ENCODE data around the gene IL15RA.

Gene IL15RA

DNA sequence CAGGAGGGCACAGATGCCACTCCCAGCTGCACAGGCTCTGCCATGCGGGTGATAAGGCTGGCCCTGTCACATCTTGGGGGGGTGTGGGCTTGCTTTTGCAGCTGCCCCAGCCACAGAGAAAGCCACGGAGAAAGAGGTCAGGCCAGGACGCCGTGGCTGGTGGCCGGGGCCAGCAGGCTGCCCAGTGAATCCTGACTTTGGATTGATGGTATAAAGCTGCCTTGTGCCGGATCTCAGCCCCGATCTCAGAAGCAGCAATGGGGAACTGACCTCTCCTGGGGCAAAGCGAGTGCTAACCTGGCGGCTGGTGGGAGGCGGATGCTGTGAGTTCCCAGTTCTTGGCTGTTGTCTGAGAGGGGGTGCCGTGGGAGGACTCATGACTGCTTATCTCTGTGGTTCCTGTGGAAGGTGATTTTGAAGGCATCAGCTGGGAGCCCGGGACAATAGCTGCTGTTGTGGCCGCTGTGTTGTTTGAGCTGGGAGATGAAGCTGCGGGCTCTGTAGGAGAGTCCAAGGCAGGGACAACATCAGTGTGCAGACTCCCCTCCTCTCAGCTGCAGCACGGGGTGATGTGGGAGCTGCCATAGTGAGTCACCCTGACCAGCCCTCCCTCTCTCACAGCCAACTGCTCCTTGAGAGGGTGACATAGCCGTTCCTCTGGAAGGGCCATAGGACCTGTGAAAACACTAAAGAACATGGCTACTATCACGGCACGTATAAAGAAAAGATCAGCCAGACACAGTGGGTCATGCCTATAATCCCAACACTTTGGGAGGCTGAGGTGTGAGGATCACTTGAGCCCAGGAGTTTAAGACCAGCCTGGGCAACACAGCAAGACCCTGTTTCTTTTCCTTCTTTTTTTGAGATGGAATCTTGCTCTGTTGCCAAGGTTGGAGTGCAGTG lies 17.0 kb downstream of the IL15RA start:
- no peak overlapping the region for H3K4me3 ChIP-seq (ENCODE audit: insufficient read depth, low read length, poor library complexity, severe bottlenecking)
- no peak overlapping the region for H3K27ac ChIP-seq (ENCODE audit: low read depth, low read length)
- no peaks in the 10 kb centered on the region for H3F3A ChIP-seq (ENCODE audit: insufficient read depth)
- H3K9me3 ChIP-seq (ENCODE audit: insufficient read depth, low read length) = no peaks in the 10 kb centered on the region
- H3K4me2 ChIP-seq (ENCODE audit: low read depth, low read length, poor library complexity, severe bottlenecking) = no peak overlapping the region
- H2AFZ ChIP-seq (ENCODE audit: low read depth, low read length, severe bottlenecking) = no peak overlapping the region
- no peaks in the 10 kb centered on the region for H4K20me1 ChIP-seq (ENCODE audit: low read depth, low read length)
- no peaks in the 10 kb centered on the region for H3K36me3 ChIP-seq (ENCODE audit: low read length)
- H3K79me2 ChIP-seq (ENCODE audit: insufficient read depth, low read length) = no peaks in the 10 kb centered on the region
- H3K9ac ChIP-seq (ENCODE audit: low read length) = no peak overlapping the region
- no peaks in the 10 kb centered on the region for H3K9me2 ChIP-seq (replicated peaks; ENCODE audit: insufficient read depth, low read length)
- no peak for TF ChIP-seq EZH2phosphoT487 (conservative IDR thresholded peaks at IDR 0.05; ENCODE audit: low read length)
- no peak for TF ChIP-seq CTCF (IDR thresholded peaks at IDR 0.05; ENCODE audit: insufficient read depth, low read length, poor library complexity, severe bottlenecking)
- H3K27me3 ChIP-seq (ENCODE audit: low read length) = no peaks in the 10 kb centered on the region

GRCh38 chr10:5959581-5960069 lies 17.7 kb downstream of the IL15RA start:
- H3K79me2 ChIP-seq (ENCODE audit: insufficient read depth, low read length) = no peaks in the 10 kb centered on the region
- no peaks in the 10 kb centered on the region for H3K36me3 ChIP-seq (ENCODE audit: low read length)
- H3K9me3 ChIP-seq (ENCODE audit: insufficient read depth, low read length) = no peaks in the 10 kb centered on the region
- no peaks in the 10 kb centered on the region for H4K20me1 ChIP-seq (ENCODE audit: low read depth, low read length)
- H3F3A ChIP-seq (ENCODE audit: insufficient read depth) = no peaks in the 10 kb centered on the region
- no peak overlapping the region for H2AFZ ChIP-seq (ENCODE audit: low read depth, low read length, severe bottlenecking)
- no peak overlapping the region for H3K4me2 ChIP-seq (ENCODE audit: low read depth, low read length, poor library complexity, severe bottlenecking)
- H3K4me3 ChIP-seq (ENCODE audit: insufficient read depth, low read length, poor library complexity, severe bottlenecking) = no peak overlapping the region
- H3K27ac ChIP-seq (ENCODE audit: low read depth, low read length) = no peak overlapping the region
- H3K9ac ChIP-seq (ENCODE audit: low read length) = no peak overlapping the region
- H3K27me3 ChIP-seq (ENCODE audit: low read length) = no peaks in the 10 kb centered on the region
- no peak for TF ChIP-seq EZH2phosphoT487 (conservative IDR thresholded peaks at IDR 0.05; ENCODE audit: low read length)
- no peak for TF ChIP-seq CTCF (IDR thresholded peaks at IDR 0.05; ENCODE audit: insufficient read depth, low read length, poor library complexity, severe bottlenecking)
- no peaks in the 10 kb centered on the region for H3K9me2 ChIP-seq (replicated peaks; ENCODE audit: insufficient read depth, low read length)

DNA sequence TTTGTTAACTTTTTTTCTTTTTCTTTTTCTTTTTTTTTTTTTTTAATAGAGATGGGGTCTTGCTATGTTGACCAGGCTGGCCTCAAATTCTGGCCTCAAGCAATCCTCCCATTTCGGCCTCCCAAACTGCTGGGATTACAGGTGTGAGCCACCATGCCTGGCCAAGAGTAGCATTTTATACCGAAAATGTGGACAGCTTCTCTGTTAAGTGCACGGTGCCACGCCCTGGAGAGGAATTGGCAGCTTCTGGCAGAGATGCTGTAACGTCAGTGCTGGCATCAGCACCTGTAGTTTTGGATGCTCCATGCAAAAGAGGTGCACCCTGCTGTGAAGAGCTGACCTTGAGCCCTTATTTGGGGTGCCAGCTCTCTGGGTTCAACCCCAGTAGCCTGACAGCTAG lies 18.2 kb downstream of the IL15RA start:
- Histone ChIP-seq H3K36me3 (ENCODE audit: low read length) (no peaks in the 10 kb centered on the region), H3K27ac (ENCODE audit: low read depth, low read length) (no peak overlapping the region), H3K27me3 (ENCODE audit: low read length) (no peaks in the 10 kb centered on the region), H3K9me3 (ENCODE audit: insufficient read depth, low read length) (no peaks in the 10 kb centered on the region), H2AFZ (ENCODE audit: low read depth, low read length, severe bottlenecking) (no peak overlapping the region), H3K4me2 (ENCODE audit: low read depth, low read length, poor library complexity, severe bottlenecking) (no peak overlapping the region), H3K9me2 (replicated peaks; ENCODE audit: insufficient read depth, low read length) (no peaks in the 10 kb centered on the region), H4K20me1 (ENCODE audit: low read depth, low read length) (no peaks in the 10 kb centered on the region), H3K79me2 (ENCODE audit: insufficient read depth, low read length) (no peaks in the 10 kb centered on the region), H3K4me3 (ENCODE audit: insufficient read depth, low read length, poor library complexity, severe bottlenecking) (no peak overlapping the region), H3K9ac (ENCODE audit: low read length) (no peak overlapping the region), H3F3A (ENCODE audit: insufficient read depth) (no peaks in the 10 kb centered on the region)
- TF ChIP-seq CTCF (IDR thresholded peaks at IDR 0.05; ENCODE audit: insufficient read depth, low read length, poor library complexity, severe bottlenecking) (no peak), EZH2phosphoT487 (conservative IDR thresholded peaks at IDR 0.05; ENCODE audit: low read length) (no peak)
